Naive thymus-derived CD8-positive, alpha-beta T cell (primary cell): ENCODE measurements around the gene ASTN2. TPM values are rescaled to one million over a fixed set of nuclear protein-coding genes. Genes with fewer than 3 reads are reported as not detected.

Source experiments
- ATAC-seq, 2 donors: fragments of 150-1000 bp; cut with Tn5 transposase in 1 of 2; sonication (Bioruptor Pico), chemical (Tn5 transposase) in 1 of 2; 1 replicate in 1 of 2; 2 replicates in 1 of 2; pipeline ENCODE4 v1.10.0; 2021; ENCODE audit warnings: mild to moderate bottlenecking in 2 of 2, moderate library complexity in 2 of 2
- POLR2A ChIA-PET: fragments of 350-600 bp; sonication (Branson Sonifier 250); formaldehyde crosslinking; loops from one replicate; lab custom pipeline; 2021; ENCODE audit warnings: antibody characterized with exemption; lab: Charles Lee
- DNase-seq, 10 donors: peaks; one replicate each; pipeline versions ENCODE4 v3.0.0 to v3.0.0-alpha.2; 2020 to 2022
- H3K27ac Mint-ChIP-seq, 10 donors: one replicate each; pipeline ENCODE4 v1.8.0; 2020 to 2022; ENCODE audit warnings: mild to moderate bottlenecking in 10 of 10, mixed read lengths in 10 of 10, moderate library complexity in 4 of 10, inconsistent platforms in 1 of 10
- H3K27me3 Mint-ChIP-seq, 5 donors: one replicate each; pipeline ENCODE4 v1.8.0; 2021 to 2022; ENCODE audit warnings: mixed read lengths in 5 of 5
- H3K36me3 Mint-ChIP-seq, 3 donors: one replicate each; pipeline ENCODE4 v1.8.0; 2020 to 2022; ENCODE audit warnings: mixed read lengths in 3 of 3, mild to moderate bottlenecking in 2 of 3, inconsistent platforms in 1 of 3
- H3K4me1 Mint-ChIP-seq, 4 donors: one replicate each; pipeline ENCODE4 v1.8.0; 2021 to 2022; ENCODE audit warnings: mixed read lengths in 4 of 4
- H3K4me3 Mint-ChIP-seq, 10 donors: one replicate each; pipeline ENCODE4 v1.8.0; 2020 to 2022; ENCODE audit warnings: mild to moderate bottlenecking in 10 of 10, mixed read lengths in 10 of 10, moderate library complexity in 6 of 10, inconsistent platforms in 1 of 10
- H3K9me3 Mint-ChIP-seq, 9 donors: one replicate each; pipeline ENCODE4 v1.8.0; 2020 to 2022; ENCODE audit warnings: mixed read lengths in 9 of 9, mild to moderate bottlenecking in 3 of 9, inconsistent platforms in 1 of 9, moderate library complexity in 1 of 9
- polyA plus RNA-seq, 3 donors: library from polyadenylated mRNA; unstranded; fragments of 300-500 nt; fragmentation: Illumina TruSeq; gene quantifications; one replicate each; pipeline ENCODE4 v1.2.3, GENCODE V29; 2021
- total RNA-seq, 8 experiments: library from RNA in 2 of 8; stranded (reverse) in 2 of 8; gene quantifications; one replicate each; pipeline ENCODE4 v1.2.3 and lab custom pipeline; 2021 to 2026

ASTN2 gene
- total and polyA plus RNA-seq, 5 experiments from 2014 or later = 1.2 to 3.8 (median 3.2) TPM

GRCh38 chr9:117412841-117413240, 2.0 kb downstream of the ASTN2 start:
- Mint-ChIP-seq H3K4me1 (peaks cover 0 to 3% (median 1%) of the 10 kb centered on the region in 4 donors), H3K36me3 (peaks cover 0 to 4% (median 0%) of the 10 kb centered on the region in 3 donors), H3K27ac (no peak overlapping the region), H3K27me3 (peaks cover 16 to 59% (median 39%) of the 10 kb centered on the region in 5 donors), H3K4me3 (peak overlapping the region in 1 of 10 donors; percentile 41), H3K9me3 (peaks cover 0 to 10% (median 4%) of the 10 kb centered on the region in 9 donors)
- ATAC-seq (no peak), DNase-seq (no peak)
- POLR2A ChIA-PET = no interaction called here

GRCh38 chr9:117412006-117412715, 2.7 kb downstream of the ASTN2 start:
- ATAC-seq (no peak), DNase-seq (no peak)
- H3K27ac Mint-ChIP-seq = no peak overlapping the region
- H3K27me3 Mint-ChIP-seq = peaks cover 16 to 63% (median 39%) of the 10 kb centered on the region in 5 donors
- H3K4me1 Mint-ChIP-seq = peaks cover 0 to 3% (median 1%) of the 10 kb centered on the region in 4 donors
- H3K9me3 Mint-ChIP-seq = peaks cover 0 to 10% (median 4%) of the 10 kb centered on the region in 9 donors
- POLR2A ChIA-PET = no interaction called here
- H3K36me3 Mint-ChIP-seq = peaks cover 0 to 4% (median 0%) of the 10 kb centered on the region in 3 donors
- no peak overlapping the region for H3K4me3 Mint-ChIP-seq

GRCh38 chr9:117411547-117411946, 3.3 kb downstream of the ASTN2 start:
- H3K4me3 Mint-ChIP-seq = no peak overlapping the region
- H3K27ac Mint-ChIP-seq = no peak overlapping the region
- H3K27me3 Mint-ChIP-seq = peaks cover 16 to 69% (median 40%) of the 10 kb centered on the region in 5 donors
- peaks cover 0 to 10% (median 4%) of the 10 kb centered on the region in 9 donors for H3K9me3 Mint-ChIP-seq
- DNase-seq = no peak
- peaks cover 0 to 3% (median 1%) of the 10 kb centered on the region in 4 donors for H3K4me1 Mint-ChIP-seq
- peaks cover 0 to 4% (median 0%) of the 10 kb centered on the region in 3 donors for H3K36me3 Mint-ChIP-seq
- ATAC-seq = no peak
- POLR2A ChIA-PET = no interaction called here

- ATAC-seq = no peak
- Mint-ChIP-seq H3K27ac (no peak overlapping the region), H3K4me3 (no peak overlapping the region), H3K36me3 (peaks cover 0 to 4% (median 0%) of the 10 kb centered on the region in 3 donors), H3K4me1 (peaks cover 0 to 3% (median 1%) of the 10 kb centered on the region in 4 donors), H3K9me3 (peaks cover 0 to 11% (median 4%) of the 10 kb centered on the region in 9 donors), H3K27me3 (peaks cover 19 to 70% (median 42%) of the 10 kb centered on the region in 5 donors)
- POLR2A ChIA-PET = no interaction called here
- DNase-seq = no peak
Observed at GRCh38 chr9:117409321-117409720, 5.5 kb downstream of the ASTN2 start.

GRCh38 chr9:117407436-117408022, 7.3 kb downstream of the ASTN2 start:
- H3K9me3 Mint-ChIP-seq = peaks cover 0 to 12% (median 4%) of the 10 kb centered on the region in 9 donors
- H3K27ac Mint-ChIP-seq = peak overlapping the region in 1 of 10 donors; percentile 37
- no peak overlapping the region for H3K4me3 Mint-ChIP-seq
- ATAC-seq = no peak
- POLR2A ChIA-PET = no interaction called here
- H3K4me1 Mint-ChIP-seq = no peaks in the 10 kb centered on the region
- H3K27me3 Mint-ChIP-seq = peaks cover 16 to 54% (median 25%) of the 10 kb centered on the region in 5 donors
- peaks cover 0 to 4% (median 0%) of the 10 kb centered on the region in 3 donors for H3K36me3 Mint-ChIP-seq
- no peak for DNase-seq

- peaks cover 0 to 4% (median 0%) of the 10 kb centered on the region in 3 donors for H3K36me3 Mint-ChIP-seq
- no peaks in the 10 kb centered on the region for H3K4me1 Mint-ChIP-seq
- DNase-seq = no peak
- H3K27ac Mint-ChIP-seq = no peak overlapping the region
- POLR2A ChIA-PET = no interaction called here
- peaks cover 0 to 11% (median 4%) of the 10 kb centered on the region in 9 donors for H3K9me3 Mint-ChIP-seq
- peaks cover 12 to 44% (median 16%) of the 10 kb centered on the region in 5 donors for H3K27me3 Mint-ChIP-seq
- ATAC-seq = no peak
- H3K4me3 Mint-ChIP-seq = no peak overlapping the region
Observed at GRCh38 chr9:117405950-117406705, 8.7 kb downstream of the ASTN2 start.

- POLR2A ChIA-PET = no interaction called here
- H3K4me1 Mint-ChIP-seq = no peaks in the 10 kb centered on the region
- ATAC-seq (no peak), DNase-seq (no peak)
- peaks cover 0 to 9% (median 0%) of the 10 kb centered on the region in 9 donors for H3K9me3 Mint-ChIP-seq
- H3K27me3 Mint-ChIP-seq = peaks cover 5 to 36% (median 15%) of the 10 kb centered on the region in 5 donors
- no peak overlapping the region for H3K4me3 Mint-ChIP-seq
- H3K27ac Mint-ChIP-seq = no peak overlapping the region
- peaks cover 0 to 3% (median 0%) of the 10 kb centered on the region in 3 donors for H3K36me3 Mint-ChIP-seq
Observed at GRCh38 chr9:117403848-117404247, 11.0 kb downstream of the ASTN2 start.

- DNase-seq = no peak
- Mint-ChIP-seq H3K27me3 (peaks cover 3 to 31% (median 12%) of the 10 kb centered on the region in 5 donors), H3K9me3 (peaks cover 0 to 6% (median 0%) of the 10 kb centered on the region in 9 donors), H3K4me3 (no peak overlapping the region), H3K36me3 (no peaks in the 10 kb centered on the region), H3K27ac (no peak overlapping the region), H3K4me1 (no peaks in the 10 kb centered on the region)
- ATAC-seq = no peak
- POLR2A ChIA-PET = no interaction called here
Observed at GRCh38 chr9:117403403-117403811, 11.4 kb downstream of the ASTN2 start.

- POLR2A ChIA-PET = no interaction called here
- Mint-ChIP-seq H3K36me3 (no peaks in the 10 kb centered on the region), H3K27me3 (peaks cover 0 to 18% (median 8%) of the 10 kb centered on the region in 5 donors), H3K27ac (no peak overlapping the region), H3K4me1 (no peaks in the 10 kb centered on the region), H3K9me3 (peaks cover 0 to 6% (median 0%) of the 10 kb centered on the region in 9 donors), H3K4me3 (no peak overlapping the region)
- DNase-seq (no peak), ATAC-seq (no peak)
Observed at GRCh38 chr9:117400171-117400570, 14.7 kb downstream of the ASTN2 start.

- DNase-seq = no peak
- POLR2A ChIA-PET = no interaction called here
Observed at GRCh38 chr9:117395151-117395650, 19.7 kb downstream of the ASTN2 start.

GRCh38 chr9:117394655-117395054, 20.2 kb downstream of the ASTN2 start:
- Mint-ChIP-seq H3K36me3 (no peaks in the 10 kb centered on the region), H3K27ac (no peak overlapping the region), H3K4me3 (no peak overlapping the region), H3K4me1 (no peaks in the 10 kb centered on the region), H3K27me3 (peaks cover 0 to 4% (median 1%) of the 10 kb centered on the region in 5 donors), H3K9me3 (peaks cover 0 to 10% (median 0%) of the 10 kb centered on the region in 9 donors)
- POLR2A ChIA-PET = no interaction called here
- DNase-seq (no peak), ATAC-seq (no peak)

More at GRCh38 chr9:117395151-117395650, 19.7 kb downstream of the ASTN2 start:
- H3K4me1 Mint-ChIP-seq = no peaks in the 10 kb centered on the region
- no peak overlapping the region for H3K4me3 Mint-ChIP-seq
- no peak overlapping the region for H3K27ac Mint-ChIP-seq
- H3K27me3 Mint-ChIP-seq = peaks cover 1 to 7% (median 3%) of the 10 kb centered on the region in 5 donors
- H3K9me3 Mint-ChIP-seq = peaks cover 0 to 10% (median 0%) of the 10 kb centered on the region in 9 donors
- no peaks in the 10 kb centered on the region for H3K36me3 Mint-ChIP-seq
- ATAC-seq = no peak

GRCh38 chr9:117392992-117393391, 21.9 kb downstream of the ASTN2 start:
- DNase-seq = no peak
- POLR2A ChIA-PET = no interaction called here
- H3K27me3 Mint-ChIP-seq = peaks cover 0 to 1% (median 0%) of the 10 kb centered on the region in 5 donors
- ATAC-seq = no peak
- no peak overlapping the region for H3K4me3 Mint-ChIP-seq
- H3K27ac Mint-ChIP-seq = no peak overlapping the region
- peaks cover 0 to 10% (median 0%) of the 10 kb centered on the region in 9 donors for H3K9me3 Mint-ChIP-seq
- H3K36me3 Mint-ChIP-seq = no peaks in the 10 kb centered on the region
- H3K4me1 Mint-ChIP-seq = no peaks in the 10 kb centered on the region
